Measurements from ENCODE around the gene CALHM1.

CALHM1 gene

DNA sequence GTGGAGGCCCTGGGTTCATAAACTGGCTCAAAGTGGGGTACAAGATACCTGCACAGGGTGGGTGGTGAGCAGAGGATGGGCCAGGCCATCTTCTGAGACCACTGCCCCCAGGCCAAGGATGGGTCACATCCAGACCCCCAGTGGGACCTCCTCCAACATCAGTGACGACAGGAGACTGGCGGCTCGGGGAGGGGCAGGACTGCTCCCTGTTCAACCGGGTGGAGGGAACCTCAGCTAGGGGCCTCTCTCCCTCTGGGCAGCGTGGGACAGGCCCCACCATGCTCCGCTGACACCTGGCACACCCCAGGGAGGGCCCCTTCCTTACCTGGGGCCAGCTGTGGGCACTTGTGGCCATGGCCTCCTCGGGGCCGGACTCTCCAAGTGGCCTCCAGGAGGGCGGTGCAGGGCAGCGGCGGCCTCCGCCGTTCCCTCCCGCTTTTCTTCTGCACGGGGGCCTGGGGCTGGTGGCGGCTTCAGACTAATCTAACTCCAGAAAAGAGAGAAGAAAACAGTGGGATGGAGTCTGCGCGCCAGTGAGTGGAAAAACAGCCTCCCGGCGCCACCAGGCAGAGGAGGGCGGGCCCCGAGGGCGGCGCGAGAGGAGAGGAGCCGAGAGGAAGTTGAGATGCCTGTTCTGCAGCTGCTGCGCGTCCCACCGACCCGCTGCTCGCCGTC is 6.7 kb downstream of the CALHM1 start, which contains the start of gene CALHM2:
Gene CALHM2, minus strand, starts transcription at position 540 of the 675 bp plus-strand sequence. CDS start 2,429 bp downstream, outside the sequence.
- peak; percentile 7 for DNase-seq (ENCODE audit: extremely low read depth, low read depth)
- TF ChIP-seq, protein P1, sequence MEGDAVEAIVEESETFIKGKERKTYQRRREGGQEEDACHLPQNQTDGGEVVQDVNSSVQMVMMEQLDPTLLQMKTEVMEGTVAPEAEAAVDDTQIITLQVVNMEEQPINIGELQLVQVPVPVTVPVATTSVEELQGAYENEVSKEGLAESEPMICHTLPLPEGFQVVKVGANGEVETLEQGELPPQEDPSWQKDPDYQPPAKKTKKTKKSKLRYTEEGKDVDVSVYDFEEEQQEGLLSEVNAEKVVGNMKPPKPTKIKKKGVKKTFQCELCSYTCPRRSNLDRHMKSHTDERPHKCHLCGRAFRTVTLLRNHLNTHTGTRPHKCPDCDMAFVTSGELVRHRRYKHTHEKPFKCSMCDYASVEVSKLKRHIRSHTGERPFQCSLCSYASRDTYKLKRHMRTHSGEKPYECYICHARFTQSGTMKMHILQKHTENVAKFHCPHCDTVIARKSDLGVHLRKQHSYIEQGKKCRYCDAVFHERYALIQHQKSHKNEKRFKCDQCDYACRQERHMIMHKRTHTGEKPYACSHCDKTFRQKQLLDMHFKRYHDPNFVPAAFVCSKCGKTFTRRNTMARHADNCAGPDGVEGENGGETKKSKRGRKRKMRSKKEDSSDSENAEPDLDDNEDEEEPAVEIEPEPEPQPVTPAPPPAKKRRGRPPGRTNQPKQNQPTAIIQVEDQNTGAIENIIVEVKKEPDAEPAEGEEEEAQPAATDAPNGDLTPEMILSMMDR (IDR thresholded peaks at IDR 0.05; ENCODE audit: low read depth, low read length): no peak

DNA sequence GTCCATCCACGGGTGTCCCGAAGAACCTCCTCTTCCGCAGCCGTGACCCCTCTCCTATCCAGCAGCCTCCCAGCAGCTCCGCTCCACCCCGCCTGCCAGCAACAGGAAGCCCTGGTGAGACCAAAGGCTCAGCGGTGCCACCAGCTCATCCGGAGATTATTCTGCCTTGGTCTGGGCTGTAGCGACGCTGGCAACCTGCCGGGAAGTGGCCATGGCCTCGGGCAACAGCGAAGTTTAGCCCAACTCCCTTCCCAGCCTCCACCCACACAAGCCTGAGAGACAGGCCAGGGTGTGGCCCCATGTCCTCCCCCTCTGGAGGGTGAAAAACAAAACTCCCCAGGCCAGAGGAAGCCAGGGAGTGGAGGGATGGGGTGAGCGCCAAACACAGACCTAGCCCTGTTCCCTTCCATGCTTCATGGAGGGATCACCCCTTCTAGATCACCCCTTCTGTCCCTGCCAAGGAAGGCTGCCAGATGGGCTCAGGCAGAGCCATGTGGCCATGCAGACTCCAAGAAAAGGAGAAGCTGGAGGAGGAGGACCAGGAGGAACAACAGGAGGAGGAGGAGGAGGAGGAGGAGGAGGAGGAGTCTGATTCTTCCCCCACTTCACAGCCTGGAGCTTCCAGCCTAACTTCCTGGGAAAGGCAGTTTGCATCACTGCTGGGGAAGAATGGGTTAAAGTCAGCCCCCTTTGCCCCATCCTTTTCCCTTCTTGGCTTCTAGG is 7.4 kb downstream of the CALHM1 start:
- TF ChIP-seq, protein P1 (IDR thresholded peaks at IDR 0.05; ENCODE audit: low read depth, low read length): no peak
- peak; percentile 28 for DNase-seq (ENCODE audit: extremely low read depth, low read depth)

DNA sequence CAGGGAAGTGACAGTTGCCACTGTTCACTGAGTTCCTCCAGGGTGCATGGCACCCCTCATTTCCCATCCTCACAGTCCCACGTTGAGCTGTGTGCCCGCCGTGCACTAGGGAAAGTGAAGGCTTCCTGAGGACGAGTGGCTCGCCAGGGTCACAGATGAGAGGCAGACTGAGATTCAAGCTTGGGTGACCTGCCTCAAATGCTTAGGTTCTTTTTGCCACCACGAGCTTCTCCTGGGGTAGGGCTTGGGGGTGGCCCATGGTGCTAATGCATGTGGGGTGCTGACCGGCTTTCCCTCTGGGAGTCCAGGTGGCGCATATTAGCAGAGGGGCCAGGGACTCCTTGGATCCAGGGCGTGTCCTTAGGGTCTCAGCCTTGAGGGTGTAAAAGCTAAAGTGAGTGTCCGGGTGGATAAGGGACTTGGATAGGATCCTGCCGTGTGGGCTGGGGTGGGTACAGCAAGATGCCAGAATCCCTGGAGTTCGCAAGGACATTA is 8.5 kb downstream of the CALHM1 start:
- DNase-seq (ENCODE audit: extremely low read depth, low read depth): no peak
- TF ChIP-seq, protein P1 (IDR thresholded peaks at IDR 0.05; ENCODE audit: low read depth, low read length): no peak

DNA sequence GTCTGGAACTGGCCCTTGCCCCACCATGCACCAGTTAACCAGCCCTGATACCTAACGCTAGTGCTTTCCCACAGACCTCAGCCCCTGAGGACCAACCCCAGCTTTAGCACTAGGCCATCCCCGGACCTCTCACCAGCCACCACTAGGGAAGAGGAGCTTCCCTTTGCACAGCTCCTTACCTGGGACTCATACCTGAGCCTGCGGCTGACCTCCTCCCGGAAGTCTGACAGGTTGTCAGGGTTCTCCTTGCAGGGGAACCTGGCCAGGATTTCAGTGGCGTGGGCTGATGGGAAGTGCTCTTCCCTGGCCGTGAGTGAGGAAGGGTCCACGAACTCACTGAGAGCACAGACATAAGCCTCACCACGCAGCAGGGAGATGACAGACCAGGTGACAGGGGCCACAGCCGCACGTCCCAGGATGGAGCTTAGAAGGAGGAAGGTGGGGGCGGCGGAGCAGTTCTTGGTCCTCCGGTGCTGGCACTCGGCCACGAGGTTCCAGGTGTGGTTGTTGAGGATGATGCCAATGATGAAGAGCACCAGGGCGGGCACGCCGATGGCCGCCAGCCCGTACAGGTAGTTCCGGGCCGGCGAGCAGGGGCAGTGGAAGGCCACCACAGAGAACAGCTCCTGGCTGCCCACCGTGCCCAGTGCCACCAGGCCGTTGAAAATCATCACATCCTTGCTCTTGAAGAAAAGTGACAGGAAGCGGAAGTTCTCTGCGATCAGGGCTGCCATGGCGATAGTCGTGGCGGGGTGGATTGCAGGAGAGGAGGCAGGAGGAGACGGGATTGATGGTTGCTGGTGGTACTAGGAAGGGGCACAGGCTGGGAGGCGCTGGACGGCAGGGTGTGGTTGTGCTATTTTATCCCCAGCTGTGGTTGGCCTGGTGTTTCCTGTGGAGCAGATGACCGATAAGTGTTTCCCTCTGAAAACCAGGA is 9.2 kb downstream of the CALHM1 start:
- no peak for DNase-seq (ENCODE audit: extremely low read depth, low read depth)
- TF ChIP-seq, protein P1 (IDR thresholded peaks at IDR 0.05; ENCODE audit: low read depth, low read length): no peak

DNA sequence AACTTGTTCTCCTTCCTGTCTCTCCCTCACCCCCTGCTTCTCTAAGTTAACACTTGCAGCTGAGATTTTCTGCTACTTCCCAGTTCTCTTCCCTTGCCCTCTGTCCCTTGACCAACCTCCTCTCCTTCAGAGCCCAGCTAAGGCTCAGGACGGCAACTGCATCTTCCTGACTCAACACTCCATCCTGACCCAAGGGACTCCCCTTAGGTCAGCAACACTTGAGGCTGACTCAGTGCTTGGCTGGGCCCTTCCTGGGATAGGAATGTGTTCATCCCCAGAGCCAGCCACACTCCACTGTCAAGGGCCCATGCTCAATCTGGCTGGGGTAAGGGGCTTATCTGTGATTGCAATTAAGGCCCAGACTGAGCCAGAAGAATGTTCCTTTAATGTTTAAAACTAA is 10.0 kb downstream of the CALHM1 start:
- TF ChIP-seq, protein P1 (IDR thresholded peaks at IDR 0.05; ENCODE audit: low read depth, low read length): no peak
- peak; percentile 48 for DNase-seq (ENCODE audit: extremely low read depth, low read depth)

DNA sequence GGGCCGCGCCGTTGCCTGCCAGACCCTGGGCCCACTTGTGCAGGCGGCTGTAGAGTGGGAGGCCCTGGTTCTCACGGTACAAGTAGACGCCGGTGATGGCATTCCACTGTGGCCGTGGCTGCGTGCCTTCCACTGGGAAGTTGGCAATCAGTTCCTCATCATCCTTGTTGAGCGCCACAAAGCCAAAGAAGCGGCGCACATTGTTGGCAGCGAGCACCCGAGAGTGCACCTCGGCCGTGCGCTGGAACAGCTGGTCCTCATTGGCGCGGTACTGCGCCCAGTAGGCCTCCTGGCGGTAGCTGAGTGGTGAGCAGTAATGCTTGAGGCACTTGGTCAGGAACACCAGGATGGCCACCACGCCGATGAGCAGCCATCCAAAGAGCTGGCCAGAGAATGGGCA is 11.5 kb downstream of the CALHM1 start:
- TF ChIP-seq, protein P1 (IDR thresholded peaks at IDR 0.05; ENCODE audit: low read depth, low read length): no peak
- no peak for DNase-seq (ENCODE audit: extremely low read depth, low read depth)
